ENCODE data around the gene ARFIP1. TPM values are rescaled to one million over a fixed set of nuclear protein-coding genes. Genes with fewer than 3 reads are reported as not detected.
A peak's percentile ranks its signal among the peaks of the same experiment; 100 is the strongest.

ARFIP1 gene
- total and polyA plus RNA-seq, 2 of the 8 experiments (the other 6 are each of a cell fraction or from before 2014, with no cell fraction given): 13.5 to 38.0 TPM

DNA sequence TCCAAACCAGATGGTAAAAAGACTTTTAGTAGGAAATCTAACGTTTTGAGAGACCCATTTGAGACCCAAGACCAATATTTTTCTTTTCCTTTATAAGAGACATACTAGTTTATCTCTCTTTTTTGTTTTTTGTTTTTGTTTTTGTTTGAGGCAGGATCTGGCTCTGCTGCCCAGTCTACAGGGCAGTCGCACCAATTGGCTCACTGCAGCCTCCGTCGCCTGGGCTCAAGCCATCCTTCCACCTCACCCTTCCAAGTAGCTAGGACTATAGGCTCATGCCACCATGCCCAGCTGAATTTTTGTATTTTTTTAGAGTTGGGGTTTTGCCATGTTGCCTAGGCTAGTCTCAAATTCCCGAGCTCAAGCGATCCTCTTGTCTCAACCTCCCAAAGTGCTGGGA lies 79.2 kb downstream of the ARFIP1 start:
- Histone ChIP-seq H4K20me1 (replicated peaks in 1 of 2; ENCODE audit: control insufficient read depth in 1 of 2, insufficient read depth in 2 of 2, low read length in 2 of 2) (peaks cover 0 to 2% of the 10 kb centered on the region in 2 experiments), H3K56ac (replicated peaks; ENCODE audit: insufficient read length, low read depth, low read length) (no peak overlapping the region), H2AK5ac (ENCODE audit: low read depth, low read length) (no peak overlapping the region), H4K5ac (ENCODE audit: insufficient read length, low read depth, low read length) (peak overlapping the region; percentile 49), H3K9ac (replicated peaks in 1 of 4; ENCODE audit: extremely low read depth in 1 of 4, low read depth in 3 of 4, low read length in 3 of 4) (no peak overlapping the region), H3K27ac (ENCODE audit: low read depth, low read length) (no peak overlapping the region), H3K14ac (ENCODE audit: insufficient read length) (no peak overlapping the region), H2BK120ac (replicated peaks; ENCODE audit: low read depth, low read length) (no peak overlapping the region), H3K23ac (ENCODE audit: insufficient read length) (no peak overlapping the region), H3K36me3 (ENCODE audit: control insufficient read depth in 2 of 4, insufficient read depth in 4 of 4, low read length in 3 of 4) (no peaks in the 10 kb centered on the region), H4K8ac (ENCODE audit: extremely low read depth, insufficient read depth, low read length) (no peak overlapping the region), H2BK12ac (ENCODE audit: low read depth, low read length) (no peak overlapping the region), H3K79me2 (ENCODE audit: control insufficient read depth in 1 of 2, insufficient read depth in 2 of 2, low read length in 2 of 2) (peaks cover 0 to 18% of the 10 kb centered on the region in 2 experiments; a peak in 2 of 4 replicates), H3K23me2 (ENCODE audit: low read depth, low read length) (no peaks in the 10 kb centered on the region), H3K79me1 (ENCODE audit: low read depth, low read length) (no peaks in the 10 kb centered on the region), H3K4me1 (replicated peaks in 1 of 4; ENCODE audit: control insufficient read depth in 3 of 4, insufficient read depth in 4 of 4, low read length in 3 of 4) (peaks cover 0 to 4% (median 1%) of the 10 kb centered on the region in 4 experiments; a peak in 1 of 7 replicates), H4K91ac (replicated peaks; ENCODE audit: insufficient read length, low read length) (no peak overlapping the region), H2BK20ac (ENCODE audit: low read length) (no peak overlapping the region), H3K18ac (ENCODE audit: extremely low read depth, low read length) (no peak overlapping the region), H3K4ac (replicated peaks; ENCODE audit: insufficient read length, low read depth, low read length) (no peak overlapping the region), H3K4me2 (ENCODE audit: insufficient read depth in 1 of 2, low read depth in 2 of 2, low read length in 2 of 2) (no peak overlapping the region), H3K9me3 (ENCODE audit: insufficient read depth in 2 of 2, low read depth in 1 of 2, low read length in 1 of 2) (no peaks in the 10 kb centered on the region; a peak in 1 of 4 replicates), H3K27me3 (replicated peaks in 1 of 4; ENCODE audit: control insufficient read depth in 3 of 4, extremely low read depth in 1 of 4, insufficient read depth in 3 of 4, low read length in 3 of 4) (no peaks in the 10 kb centered on the region), H2BK15ac (ENCODE audit: low read length) (no peak overlapping the region), H2AFZ (ENCODE audit: low read length) (no peak overlapping the region), H2BK5ac (ENCODE audit: low read depth, low read length) (no peak overlapping the region), H3K4me3 (ENCODE audit: extremely low read depth in 1 of 4, insufficient read depth in 2 of 4, low read depth in 3 of 4, low read length in 4 of 4) (no peak overlapping the region)
- POLR2A ChIA-PET (ENCODE audit: partially characterized antibody): no interaction called here
- FAIRE-seq: no peak
- CTCF ChIA-PET (ENCODE audit: partially characterized antibody): interaction anchor here (1.1 kb wide), 1 partner anchor 267 kb away, joined by 5 read pairs; no protein-coding TSS in a partner anchor
- no peak for DNase-seq (ENCODE audit: low read depth in 1 of 2, low spot score in 2 of 2)
- TF ChIP-seq KDM1A (IDR thresholded peaks at IDR 0.05; ENCODE audit: borderline replicate concordance, low read length) (peak; percentile 35; the same call in 1 of the 2 replicates), FOSL1 (IDR thresholded peaks at IDR 0.05; ENCODE audit: insufficient read depth, low read depth, low read length) (no peak)
- 93% methylated on average over 6 of the region's 6 CpGs; no CpG with 5 or more reads in 1 of the 2 experiments for WGBS, 2 experiments (ENCODE audit: extremely low coverage in 1 of 2, insufficient coverage in 1 of 2, insufficient read length in 1 of 2, insufficient replicate concordance in 2 of 2, low coverage in 1 of 2, low lambda C conversion rate in 2 of 2, missing lambda C conversion rate in 1 of 2)
